Tibial nerve (tissue), 4 donors: ENCODE data around the gene PWWP2B. TPM values are rescaled to one million over a fixed set of nuclear protein-coding genes. Genes with fewer than 3 reads are reported as not detected.

ENCODE experiments used
- DNase-seq, 2 donors: peaks; one replicate each; pipeline ENCODE4 v3.0.0-alpha.2; 2019; ENCODE audit warnings: low spot score in 2 of 2
- H3K27ac ChIP-seq, 4 donors: fragments of 200-600 bp; sonication (generic) in 3 of 4; one replicate each; pipeline ENCODE4 v1.5.1; 2017 to 2019; ENCODE audit warnings: mild to moderate bottlenecking in 1 of 4
- H3K27me3 ChIP-seq, 2 donors: fragments of 200-600 bp; sonication (generic) in 1 of 2; one replicate each; pipeline versions ENCODE4 v1.5.1 to v1.6.0; 2017 to 2019
- H3K36me3 ChIP-seq, 3 donors: fragments of 200-600 bp; sonication (generic); one replicate each; pipeline ENCODE4 v1.5.1; 2018 to 2019
- H3K4me1 ChIP-seq, 4 donors: fragments of 200-600 bp; sonication (generic) in 3 of 4; one replicate each; pipeline ENCODE4 v1.5.1; 2017 to 2019
- H3K4me3 ChIP-seq, 4 donors: fragments of 200-600 bp; sonication (generic) in 3 of 4; one replicate each; pipeline ENCODE4 v1.5.1; 2017 to 2019; ENCODE audit warnings: mild to moderate bottlenecking in 1 of 4, moderate library complexity in 1 of 4
- H3K9me3 ChIP-seq, 4 donors: fragments of 200-600 bp; sonication (generic) in 3 of 4; one replicate each; pipeline ENCODE4 v1.5.1; 2017 to 2019
- CTCF ChIP-seq, 5 experiments: fragments of 200-600 bp in 3 of 5; fragments of 450-650 bp in 2 of 5; sonication (generic) in 3 of 5; IDR thresholded peaks; one replicate each; pipeline ENCODE4 v1.5.1; 2016 to 2019; ENCODE audit warnings: antibody characterized with exemption in 5 of 5, mild to moderate bottlenecking in 3 of 5, moderate library complexity in 2 of 5
- EP300 ChIP-seq, 2 donors: sonication (generic); formaldehyde crosslinking; IDR thresholded peaks; one replicate each; pipeline ENCODE4 v1.6.1; 2017; ENCODE audit warnings: antibody characterized with exemption in 2 of 2, mild to moderate bottlenecking in 1 of 2
- POLR2A ChIP-seq, 2 donors: fragments of 450-650 bp; IDR thresholded peaks; one replicate each; pipeline ENCODE4 v1.6.1; 2017; ENCODE audit warnings: antibody characterized with exemption in 2 of 2, mild to moderate bottlenecking in 2 of 2, moderate library complexity in 2 of 2
- WGBS, 2 donors: methylation state at CpG; one replicate each; pipeline ENCODE4 v1.1.5; 2018; 5-methylcytosine and 5-hydroxymethylcytosine counted together
- total RNA-seq, 4 donors: library from RNA; depleted of rRNA; stranded (reverse); fragments of >200 nt; gene quantifications; one replicate each; pipeline ENCODE4 v1.1.0, GENCODE V29; 2016

The PWWP2B gene
- total RNA-seq, 4 donors from 2014 or later, result 12.6 to 23.7 (median 15.1) TPM

DNA sequence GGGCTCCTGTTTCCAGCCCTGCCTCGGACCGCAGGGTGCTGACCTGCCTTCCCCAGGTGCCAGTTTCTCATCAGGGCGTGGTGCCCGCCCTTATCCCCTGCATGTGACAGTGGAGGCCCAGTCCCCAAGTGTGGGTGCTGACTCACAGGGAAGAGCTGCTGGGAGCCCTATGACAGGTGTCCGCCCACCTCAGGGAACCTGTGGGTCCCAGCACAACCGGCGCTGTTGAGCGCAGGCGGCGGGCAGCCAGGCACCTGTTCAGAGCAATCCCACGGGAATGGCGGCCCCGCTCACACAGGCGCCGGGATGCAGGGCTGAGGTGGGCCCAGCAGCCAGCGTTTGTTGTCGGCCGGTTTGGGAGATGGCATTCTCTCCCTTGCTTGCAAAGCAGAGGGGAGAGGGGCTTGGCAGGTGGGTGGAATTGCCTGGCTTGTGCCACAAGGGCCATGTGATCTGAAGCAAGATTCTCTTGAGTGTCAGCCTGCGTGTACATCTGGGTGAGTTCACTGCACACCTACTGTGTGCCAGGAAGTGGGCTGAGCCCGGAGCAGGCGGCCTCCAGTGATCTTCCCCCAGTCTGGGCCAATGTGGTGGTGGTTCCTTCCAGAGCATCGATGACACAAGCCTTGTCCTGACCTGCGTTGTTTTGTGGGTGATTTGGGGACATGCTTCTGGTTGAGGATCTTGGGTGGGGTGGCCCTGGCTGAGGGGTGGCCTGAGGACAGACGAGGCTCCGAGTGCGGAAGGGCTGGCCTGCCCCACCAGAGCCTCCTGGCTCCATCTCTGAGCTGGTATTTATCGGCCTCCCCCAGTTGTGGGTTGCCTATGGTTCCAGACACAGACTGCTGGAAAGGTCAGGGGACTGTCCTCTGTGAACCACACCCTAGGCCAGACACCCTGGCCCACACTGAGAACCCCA, 2.4 kb downstream of the PWWP2B start:
- H3K27ac ChIP-seq, result no peak overlapping the region
- DNase-seq, result no peak
- 87 to 88% methylated on average over 8 to 17 of the region's 27 CpGs for WGBS, 2 donors
- H3K4me1 ChIP-seq, result peaks cover 0 to 61% (median 30%) of the 10 kb centered on the region in 4 donors
- no peak overlapping the region for H3K4me3 ChIP-seq
- no peaks in the 10 kb centered on the region for H3K9me3 ChIP-seq
- TF ChIP-seq EP300 (IDR thresholded peaks at IDR 0.05) (no peak), POLR2A (IDR thresholded peaks at IDR 0.05) (no peak), CTCF (IDR thresholded peaks at IDR 0.05) (no peak)
- H3K27me3 ChIP-seq, result no peaks in the 10 kb centered on the region
- peaks cover 0 to 5% (median 0%) of the 10 kb centered on the region in 3 donors for H3K36me3 ChIP-seq

DNA sequence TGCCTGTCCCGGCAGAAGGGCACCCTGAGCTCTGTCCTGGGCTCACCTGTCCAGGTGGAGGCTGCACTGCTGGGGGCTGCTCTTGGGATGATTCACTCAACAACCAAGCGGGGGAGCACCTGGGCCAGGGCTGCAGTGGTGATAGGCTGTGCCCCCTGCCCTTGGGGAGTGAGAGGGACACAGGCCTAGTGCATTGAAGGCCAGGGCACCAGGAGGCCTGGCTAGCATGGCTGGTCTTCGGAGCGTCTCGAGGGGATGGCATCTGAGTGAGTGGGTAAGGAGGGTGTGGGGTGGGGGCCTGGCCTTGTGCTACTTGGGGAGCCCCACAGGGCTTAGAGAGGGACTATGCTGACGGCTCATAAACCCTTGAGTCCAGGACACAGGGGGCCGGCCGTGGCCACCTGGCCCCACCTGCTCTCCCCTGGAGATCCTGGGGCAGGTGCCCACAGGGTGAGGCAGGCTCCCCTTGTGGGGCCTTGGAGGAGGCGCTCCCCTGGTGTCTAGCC, 3.1 kb downstream of the PWWP2B start:
- no peak for DNase-seq
- no peak overlapping the region for H3K4me3 ChIP-seq
- H3K4me1 ChIP-seq, result peaks cover 0 to 57% (median 30%) of the 10 kb centered on the region in 4 donors
- H3K27ac ChIP-seq, result peak overlapping the region in 2 of 4 donors; percentile 38 to 66
- no peaks in the 10 kb centered on the region for H3K9me3 ChIP-seq
- H3K27me3 ChIP-seq, result no peaks in the 10 kb centered on the region
- WGBS, 2 donors, result 89 to 93% methylated on average over 7 to 9 of the region's 9 CpGs
- H3K36me3 ChIP-seq, result peaks cover 0 to 12% (median 0%) of the 10 kb centered on the region in 3 donors
- TF ChIP-seq EP300 (IDR thresholded peaks at IDR 0.05) (no peak), CTCF (IDR thresholded peaks at IDR 0.05) (no peak), POLR2A (IDR thresholded peaks at IDR 0.05) (no peak)

DNA sequence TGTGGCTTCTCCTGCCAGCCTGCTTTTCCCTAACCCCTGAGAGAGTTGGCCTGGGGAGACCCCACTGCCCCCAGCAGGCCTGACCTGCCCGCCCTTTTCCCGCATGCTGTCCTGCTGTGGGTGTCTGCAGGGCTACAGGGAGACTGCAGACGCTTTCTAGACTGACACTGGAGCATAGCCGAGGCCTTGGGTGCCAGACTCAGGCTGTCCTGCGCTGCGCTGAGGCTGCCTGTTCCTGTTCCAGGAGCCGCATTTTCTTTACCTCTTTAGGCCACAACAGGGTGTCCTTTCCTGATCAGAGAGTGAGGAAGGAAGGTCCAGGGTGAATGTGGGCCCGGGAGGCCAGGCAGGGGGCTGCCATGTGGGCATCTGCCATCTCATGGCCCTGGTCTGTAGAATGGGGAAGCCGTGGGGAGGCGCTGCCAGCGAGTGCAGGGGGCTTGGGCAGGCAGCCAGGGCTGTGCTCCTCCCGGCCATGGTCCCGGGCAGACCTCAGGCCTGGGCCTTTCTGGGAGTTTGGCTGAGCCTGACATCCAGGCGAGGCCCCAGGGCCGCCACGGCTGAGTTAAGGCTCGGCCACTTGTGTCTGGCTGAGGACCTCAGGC, 3.6 kb downstream of the PWWP2B start:
- Histone ChIP-seq H3K27me3 (no peaks in the 10 kb centered on the region), H3K4me3 (no peak overlapping the region), H3K9me3 (no peaks in the 10 kb centered on the region), H3K4me1 (peaks cover 0 to 52% (median 30%) of the 10 kb centered on the region in 4 donors), H3K27ac (peak overlapping the region; percentile 10 to 66 (median 49)), H3K36me3 (peaks cover 0 to 18% (median 0%) of the 10 kb centered on the region in 3 donors)
- WGBS, 2 donors, result 61% methylated on average over 12 to 17 of the region's 17 CpGs
- DNase-seq, result no peak
- TF ChIP-seq EP300 (IDR thresholded peaks at IDR 0.05) (no peak), POLR2A (IDR thresholded peaks at IDR 0.05) (no peak), CTCF (IDR thresholded peaks at IDR 0.05) (no peak)

DNA sequence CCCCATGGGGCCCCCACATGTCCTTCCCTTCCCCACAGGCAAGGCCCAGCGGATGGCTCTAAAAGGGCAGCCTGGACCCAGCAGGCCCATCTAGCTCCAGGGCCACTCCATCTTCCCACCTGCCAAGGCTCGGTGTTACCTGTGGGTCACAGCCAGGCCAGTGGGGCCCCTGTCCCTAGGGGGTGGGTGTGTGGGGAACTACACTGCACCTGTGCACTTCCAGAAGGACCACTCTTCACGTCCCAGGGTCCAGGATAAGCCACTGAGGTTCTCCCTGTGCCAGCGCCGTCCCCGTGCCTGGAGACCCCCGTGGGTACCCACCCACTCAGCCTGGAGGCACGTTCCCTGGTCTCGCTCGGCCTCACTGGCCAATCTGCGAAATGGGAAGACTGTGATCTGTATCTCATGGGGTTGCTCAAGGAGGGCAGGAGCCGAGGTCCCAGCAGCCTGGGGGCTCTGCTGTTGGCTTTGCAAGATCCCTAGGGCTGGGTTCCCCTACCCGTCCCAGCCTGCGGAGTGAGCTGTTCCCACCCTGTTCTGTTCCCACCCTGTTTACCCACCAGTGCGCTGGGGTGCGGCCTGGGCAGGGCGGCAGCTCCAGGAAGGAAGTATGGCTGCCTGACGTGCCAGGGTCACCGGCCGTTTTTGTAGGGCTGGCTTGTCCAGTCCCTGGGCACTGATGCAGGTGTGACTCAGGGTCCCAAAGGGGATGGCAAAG, 4.6 kb downstream of the PWWP2B start:
- no peak for DNase-seq
- peaks cover 0 to 49% (median 29%) of the 10 kb centered on the region in 4 donors for H3K4me1 ChIP-seq
- H3K36me3 ChIP-seq, result peaks cover 0 to 27% (median 0%) of the 10 kb centered on the region in 3 donors
- no peak overlapping the region for H3K4me3 ChIP-seq
- TF ChIP-seq CTCF (IDR thresholded peaks at IDR 0.05) (no peak), POLR2A (IDR thresholded peaks at IDR 0.05) (no peak), EP300 (IDR thresholded peaks at IDR 0.05) (no peak)
- no peaks in the 10 kb centered on the region for H3K27me3 ChIP-seq
- H3K27ac ChIP-seq, result peak overlapping the region; percentile 10 to 66 (median 49)
- H3K9me3 ChIP-seq, result no peaks in the 10 kb centered on the region
- 73 to 96% methylated on average over 5 to 20 of the region's 20 CpGs for WGBS, 2 donors
